GM18508 (cell line): ENCODE data around the gene DOK6.
"Not testable (repeated sequence)": the region's sequence is repeated elsewhere in the genome, so short reads cannot be mapped to it uniquely, and the experiment has no call there.

ENCODE experiments used
- ATAC-seq: cut with Tn5 transposase; IDR thresholded peaks from one replicate; pipeline ENCODE4 v1.9.1; 2021; ENCODE audit warnings: moderate number of reproducible peaks; ENCODE audit not compliant: insufficient read depth, unreplicated experiment

The DOK6 gene

GRCh38 chr18:69616114-69616513 is 215.4 kb downstream of the DOK6 start:
- ATAC-seq = no peak

DNA sequence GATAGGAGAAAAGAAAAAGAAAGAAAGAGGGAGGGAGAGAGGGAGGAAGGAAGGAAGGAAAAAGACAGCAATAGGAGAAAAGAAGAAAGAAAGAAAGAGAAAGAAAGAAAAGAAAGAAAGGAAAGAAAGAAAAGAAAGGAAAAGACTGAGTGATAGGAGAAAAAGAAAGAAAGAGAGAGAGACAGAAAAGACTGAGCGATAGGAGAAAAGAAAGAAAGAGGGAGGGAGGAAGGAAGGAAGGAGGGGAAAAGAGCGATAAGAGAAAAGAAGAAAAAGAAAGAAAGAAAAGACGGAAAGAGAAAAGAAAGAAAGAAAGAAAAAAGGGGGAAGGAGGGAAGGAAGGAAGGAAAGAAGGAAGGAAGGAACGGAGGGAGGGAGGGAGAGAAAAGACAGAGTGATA is 216.7 kb downstream of the DOK6 start:
- ATAC-seq = no peak

GRCh38 chr18:69617888-69618287 is 217.2 kb downstream of the DOK6 start:
- ATAC-seq = no peak

DNA sequence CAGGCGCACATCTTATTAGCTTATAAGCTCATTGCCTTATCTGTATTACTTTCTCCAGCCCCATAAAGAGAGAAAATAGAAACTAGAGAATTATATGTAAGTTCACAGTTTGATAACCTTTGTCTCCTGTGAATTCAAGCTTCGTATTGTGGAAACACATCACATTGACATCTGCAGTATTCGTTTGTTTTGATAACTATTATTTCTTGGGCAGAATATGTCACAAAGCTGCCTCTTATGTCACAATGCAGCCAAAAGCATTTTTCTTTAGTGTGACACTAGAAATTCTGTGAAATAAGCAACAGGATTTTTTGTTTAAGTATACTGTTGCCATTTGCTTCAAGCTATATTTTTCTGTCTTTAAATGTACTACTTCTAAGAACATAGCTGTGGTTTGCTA is 221.5 kb downstream of the DOK6 start:
- ATAC-seq = no peak

- ATAC-seq = no peak
Observed at GRCh38 chr18:69622961-69623360, 222.3 kb downstream of the DOK6 start.

GRCh38 chr18:69626171-69626570 is 225.5 kb downstream of the DOK6 start:
- no peak for ATAC-seq

GRCh38 chr18:69626643-69627242 is 226.1 kb downstream of the DOK6 start:
- ATAC-seq = no peak

DNA sequence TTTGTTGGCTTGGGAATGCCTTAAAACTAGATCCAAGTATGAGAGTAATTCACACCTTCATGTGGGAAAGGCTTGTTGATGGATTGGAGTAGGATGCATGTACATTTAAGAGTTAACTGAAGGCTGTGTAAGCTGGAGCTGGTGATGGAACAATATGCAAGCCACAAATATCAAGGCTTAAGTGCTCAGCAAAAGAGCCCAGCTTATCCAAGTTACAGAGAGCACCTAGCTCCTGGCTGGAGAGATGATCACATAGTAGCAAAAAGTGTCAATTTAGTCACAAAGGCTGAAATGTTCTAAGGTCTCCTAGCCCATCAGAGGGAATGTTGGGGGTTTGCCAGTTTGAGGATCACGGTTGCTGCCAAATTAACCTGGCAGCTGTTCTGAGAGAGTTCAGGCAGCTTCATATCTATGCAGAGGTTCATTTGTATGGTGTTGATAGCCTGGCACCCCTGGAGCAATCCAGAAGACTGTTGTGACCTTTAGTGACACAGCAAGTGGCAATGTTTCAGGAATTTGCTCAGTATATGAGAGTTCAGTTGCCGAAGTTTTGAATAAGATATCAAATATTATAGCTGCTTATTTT is 228.2 kb downstream of the DOK6 start:
- ATAC-seq = no peak

DNA sequence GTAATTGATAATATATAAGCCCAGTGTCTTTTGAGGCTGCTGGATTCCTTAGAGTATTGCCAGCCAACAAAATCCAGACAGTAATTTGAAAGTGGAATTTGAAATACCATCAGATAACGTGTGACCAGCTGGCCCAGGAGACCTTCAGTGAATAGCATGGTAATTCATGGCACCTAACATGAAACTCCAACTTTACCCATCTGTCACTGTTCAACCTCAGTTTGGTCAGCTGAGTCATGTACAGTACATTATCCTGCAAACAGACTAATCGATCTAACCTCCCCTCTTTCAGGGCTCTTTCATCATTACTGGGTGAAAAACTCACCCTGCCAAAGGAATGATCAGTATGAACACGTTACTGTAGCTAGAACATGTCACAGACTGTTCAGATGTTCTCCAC is 230.6 kb downstream of the DOK6 start:
- no peak for ATAC-seq

- no peak for ATAC-seq
Observed at GRCh38 chr18:69635482-69635881, 234.8 kb downstream of the DOK6 start.

DNA sequence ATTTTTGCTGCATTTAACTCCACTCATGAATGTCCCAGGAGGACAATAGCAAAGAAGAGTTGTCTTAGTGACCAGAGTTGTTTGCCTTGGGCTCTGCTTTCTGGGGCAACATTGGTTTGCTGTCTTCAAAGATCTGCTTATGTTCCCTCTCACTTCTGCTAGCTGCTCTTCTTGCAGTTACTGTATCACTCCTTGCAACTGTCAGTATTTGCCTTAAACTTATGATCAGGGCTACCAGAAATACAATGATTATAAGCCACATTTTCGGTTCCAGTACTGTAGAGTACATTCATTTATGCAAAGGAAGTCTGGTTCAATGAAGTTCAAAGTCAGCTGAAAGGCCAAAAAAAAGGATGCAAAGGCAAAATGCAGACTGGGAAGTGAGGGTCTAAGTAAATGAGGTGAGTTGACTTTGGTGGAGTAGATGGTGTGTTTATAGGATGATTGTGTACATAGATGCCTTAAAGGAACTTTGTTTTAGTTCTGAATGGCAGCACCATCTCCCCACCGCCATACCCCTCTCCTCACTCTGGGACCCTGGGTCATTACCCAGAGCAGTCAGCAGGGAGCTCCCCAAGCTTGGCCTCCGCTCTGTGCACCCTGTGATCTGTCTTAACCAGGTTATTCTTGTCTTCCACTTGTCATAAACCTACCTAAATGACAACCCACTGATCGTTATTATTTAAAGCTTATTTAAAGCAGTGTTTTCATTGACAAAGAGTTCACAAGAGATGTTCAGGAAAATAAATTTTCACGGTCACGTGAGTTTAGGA is 236.0 kb downstream of the DOK6 start:
- peak; percentile 57 for ATAC-seq

- no peak for ATAC-seq
Observed at GRCh38 chr18:69638056-69638455, 237.4 kb downstream of the DOK6 start.

DNA sequence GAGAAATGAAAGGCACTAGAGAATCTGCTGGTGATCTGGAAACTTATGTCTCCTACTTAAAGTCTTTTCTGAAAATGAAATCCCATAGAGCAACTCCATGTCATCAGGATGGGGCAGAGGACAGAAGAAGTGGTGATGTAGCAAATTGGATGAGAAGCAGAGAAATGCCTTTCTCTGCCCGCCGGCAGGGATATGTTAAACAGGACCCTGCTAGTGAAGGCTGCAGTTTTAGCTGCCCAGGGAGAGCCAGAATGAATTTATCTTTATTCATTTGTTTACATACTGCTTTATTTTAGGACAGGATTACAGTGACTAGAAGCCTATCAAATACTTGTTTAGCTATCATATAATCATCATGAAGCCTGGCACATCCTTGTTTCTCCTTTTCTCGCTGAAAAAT is 247.0 kb downstream of the DOK6 start:
- no peak for ATAC-seq

DNA sequence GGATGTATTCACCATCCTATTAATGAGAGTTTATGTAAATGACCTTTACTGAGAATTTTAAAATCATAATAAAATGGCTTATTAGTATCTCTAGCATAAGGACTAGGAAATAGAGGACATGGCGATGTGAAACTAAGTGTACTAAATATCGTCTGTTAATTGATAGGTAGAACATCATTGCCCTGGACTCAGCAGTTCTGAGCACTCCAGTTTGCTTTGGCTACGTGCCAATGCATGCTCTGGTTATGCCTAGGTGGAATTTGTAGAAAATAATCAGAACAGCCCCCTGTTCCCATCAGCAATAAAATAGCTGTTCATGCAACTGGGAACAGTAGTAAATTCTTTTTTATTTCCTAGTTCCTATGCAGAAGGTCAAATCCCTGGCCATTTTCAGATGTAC is 247.8 kb downstream of the DOK6 start:
- ATAC-seq = no peak

DNA sequence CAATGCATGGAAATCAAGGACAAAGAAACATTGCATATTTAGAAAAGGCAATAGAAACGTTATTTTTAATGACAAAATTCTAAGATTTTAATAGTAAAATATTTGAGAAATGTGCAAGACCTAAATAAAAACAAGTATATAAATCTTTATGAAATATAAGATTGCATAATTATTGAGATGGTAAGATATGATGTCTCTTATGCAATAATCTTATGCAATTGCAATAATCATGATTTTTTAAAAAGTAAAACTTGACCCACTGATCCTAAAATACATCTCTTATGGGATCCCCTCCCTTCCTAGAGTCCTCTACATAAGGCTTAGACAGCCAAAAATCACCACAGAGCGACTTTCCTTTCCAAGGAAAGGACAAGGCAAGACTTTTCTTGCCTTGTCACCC is 249.0 kb downstream of the DOK6 start:
- no peak for ATAC-seq

DNA sequence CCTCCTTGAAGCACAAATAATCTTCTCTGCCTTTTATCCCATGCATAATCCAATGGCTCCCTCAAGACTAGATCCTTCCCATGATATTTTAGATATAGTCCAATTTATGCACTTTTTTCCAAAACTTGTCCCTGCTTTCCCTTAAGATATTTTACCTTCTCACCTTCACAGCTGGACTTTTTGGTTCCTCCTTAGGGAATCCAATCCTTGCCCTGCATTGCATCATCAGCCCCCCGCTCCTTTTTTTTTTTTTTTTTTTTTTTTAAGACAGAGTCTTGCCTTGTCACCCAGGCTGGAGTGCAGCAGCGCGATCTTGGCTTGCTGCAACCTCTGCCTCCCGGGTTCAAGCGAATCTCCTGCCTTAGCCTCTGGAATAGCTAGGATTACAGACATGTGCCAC is 250.6 kb downstream of the DOK6 start:
- no peak for ATAC-seq

- no peak for ATAC-seq
Observed at GRCh38 chr18:69655816-69656215, 255.1 kb downstream of the DOK6 start.

DNA sequence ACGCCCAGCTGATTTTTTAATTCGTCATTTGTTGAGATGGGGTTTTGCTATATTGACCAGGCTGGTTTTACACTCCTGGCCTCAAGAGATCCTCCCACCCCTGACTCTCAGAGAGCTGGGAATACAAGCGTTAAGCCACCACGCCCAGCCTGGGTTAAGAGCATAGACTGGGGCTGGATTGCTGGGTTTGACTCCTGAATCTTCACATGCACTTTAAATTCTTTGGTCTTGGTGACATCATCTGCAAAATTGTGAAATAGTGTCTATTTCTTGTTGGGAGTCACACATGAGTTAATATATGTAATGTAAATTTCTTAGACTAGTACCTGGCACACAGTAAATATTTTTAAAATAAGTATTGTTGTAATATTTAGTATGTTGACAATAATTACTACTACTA is 257.4 kb downstream of the DOK6 start:
- ATAC-seq = no peak

GRCh38 chr18:69658685-69659084 is 258.0 kb downstream of the DOK6 start:
- ATAC-seq = no peak

- ATAC-seq = no peak
Observed at GRCh38 chr18:69659142-69659651, 258.5 kb downstream of the DOK6 start.

GRCh38 chr18:69662090-69662489 is 261.4 kb downstream of the DOK6 start:
- not testable (repeated sequence) for ATAC-seq

DNA sequence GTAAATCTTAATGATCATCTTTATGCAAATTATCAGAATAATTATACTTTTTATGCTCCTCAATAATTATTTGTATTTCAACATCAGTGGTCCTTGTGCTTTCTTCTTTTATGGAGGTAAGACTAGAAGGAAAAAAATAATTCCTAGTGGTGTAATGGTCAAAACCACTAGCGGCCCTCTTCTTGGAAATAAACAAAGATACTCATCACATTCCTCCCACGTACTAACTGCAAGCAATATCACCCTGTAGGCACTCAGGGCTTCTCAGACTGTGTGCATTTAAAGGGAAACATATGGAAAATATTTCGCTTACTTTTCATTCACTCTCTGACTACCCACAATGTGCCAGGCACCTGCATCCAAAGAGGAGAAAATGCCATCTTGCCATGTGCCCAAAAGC is 263.7 kb downstream of the DOK6 start:
- ATAC-seq = no peak
